ENCODE measurements around the gene WTIP. TPM values are rescaled to one million over a fixed set of nuclear protein-coding genes. Genes with fewer than 3 reads are reported as not detected.

The WTIP gene
- total RNA-seq, 1 experiment from 2014 or later, result 8.4 TPM

- TF ChIP-seq FOSL1 (IDR thresholded peaks at IDR 0.05; ENCODE audit: low read depth) (no peak), CBX3 (IDR thresholded peaks at IDR 0.05; ENCODE audit: low read depth) (no peak), TCF7L2 (IDR thresholded peaks at IDR 0.05; ENCODE audit: borderline replicate concordance, extremely low read depth, insufficient read depth, insufficient read length) (no peak), POLR2A (IDR thresholded peaks at IDR 0.05; ENCODE audit: borderline replicate concordance, extremely low read depth, insufficient read depth, insufficient read length) (no peak), EGR1 (IDR thresholded peaks at IDR 0.05; ENCODE audit: low read depth) (no peak)
Measured at GRCh38 chr19:34501339-34502320, 20.1 kb downstream of the WTIP start (continued).

GRCh38 chr19:34502582-34503411 lies 21.2 kb downstream of the WTIP start:
- Histone ChIP-seq H3K36me3 (ENCODE audit: control insufficient read depth in 1 of 2, insufficient read depth in 2 of 2, low read length in 2 of 2) (no peaks in the 10 kb centered on the region), H3K4me1 (ENCODE audit: control insufficient read depth in 1 of 2, insufficient read depth in 2 of 2, low read length in 2 of 2) (peaks cover 0 to 4% of the 10 kb centered on the region in 2 experiments; a peak in 2 of 4 replicates), H3K9me3 (ENCODE audit: control insufficient read depth in 1 of 2, insufficient read depth in 1 of 2, low read depth in 1 of 2, low read length in 2 of 2) (no peaks in the 10 kb centered on the region), H3K9ac (ENCODE audit: low read length) (no peak overlapping the region), H3K27ac (ENCODE audit: low read depth, low read length) (no peak overlapping the region), H4K20me1 (ENCODE audit: insufficient read depth) (no peaks in the 10 kb centered on the region), H3K4me2 (ENCODE audit: low read length) (no peak overlapping the region), H2AFZ (ENCODE audit: low read depth, low read length, poor library complexity, severe bottlenecking) (no peak overlapping the region), H3K79me2 (ENCODE audit: insufficient read depth, low read length) (no peaks in the 10 kb centered on the region), H3K9me2 (ENCODE audit: insufficient read depth) (no peaks in the 10 kb centered on the region), H3K27me3 (ENCODE audit: insufficient read depth, low read length) (no peaks in the 10 kb centered on the region), H3K4me3 (replicated peaks in 1 of 2; ENCODE audit: low read depth in 1 of 2, low read length in 2 of 2) (no peak overlapping the region)
- BruUV-seq (replicated peaks), result no TSS peak
- ChIA-PET RAD21 (ENCODE audit: low non-redundant PET in 1 of 2, low total read pairs in 2 of 2, uncharacterized antibody in 2 of 2, unreplicated experiment in 2 of 2) (no interaction called here), POLR2A (interaction anchor here (1.3 kb wide), 1 partner anchor 26 kb away, joined by 4 read pairs; no protein-coding TSS in a partner anchor), CTCF (no interaction called here)
- ATAC-seq, result no peak
- intact Hi-C loops (cut with micrococcal nuclease), result no loop called here
- DNase-seq (ENCODE audit: low read depth, low spot score), result no peak
- no peak for TF ChIP-seq SRF (IDR thresholded peaks at IDR 0.05; ENCODE audit: low read depth)
- no peak for TF ChIP-seq CBX3 (IDR thresholded peaks at IDR 0.05; ENCODE audit: low read depth)
- no peak for TF ChIP-seq ATF3 (IDR thresholded peaks at IDR 0.05)
- TF ChIP-seq SIN3A (IDR thresholded peaks at IDR 0.05; ENCODE audit: low read depth), result no peak
- no peak for TF ChIP-seq YY1 (IDR thresholded peaks at IDR 0.05; ENCODE audit: extremely low read depth, insufficient replicate concordance, low read depth, low read length)
- TF ChIP-seq ELF1 (IDR thresholded peaks at IDR 0.05; ENCODE audit: borderline replicate concordance, low read depth), result no peak
- no peak for TF ChIP-seq POLR2A (IDR thresholded peaks at IDR 0.05; ENCODE audit: borderline replicate concordance, extremely low read depth, insufficient read depth, insufficient read length)
- no peak for TF ChIP-seq EGR1 (IDR thresholded peaks at IDR 0.05; ENCODE audit: low read depth)
- TF ChIP-seq ZBTB33 (IDR thresholded peaks at IDR 0.05; ENCODE audit: extremely low read depth, insufficient replicate concordance, low read length), result no peak
- TF ChIP-seq MAX (IDR thresholded peaks at IDR 0.05), result no peak
- TF ChIP-seq FOSL1 (IDR thresholded peaks at IDR 0.05; ENCODE audit: low read depth), result no peak
- no peak for TF ChIP-seq EZH2phosphoT487 (IDR thresholded peaks at IDR 0.05; ENCODE audit: borderline replicate concordance)
- no peak for TF ChIP-seq SP1 (IDR thresholded peaks at IDR 0.05; ENCODE audit: low read depth)
- no peak for TF ChIP-seq CTCF (IDR thresholded peaks at IDR 0.05 in 2 of 3, conservative IDR thresholded peaks at IDR 0.05 in 1 of 3; ENCODE audit: borderline replicate concordance in 1 of 3, insufficient read depth in 1 of 3, low read depth in 2 of 3, low read length in 2 of 3)
- no peak for TF ChIP-seq TCF7L2 (IDR thresholded peaks at IDR 0.05; ENCODE audit: borderline replicate concordance, extremely low read depth, insufficient read depth, insufficient read length)
- TF ChIP-seq JUND (IDR thresholded peaks at IDR 0.05), result no peak

All from HCT116 (cell line).